ENCODE results near the gene COPE. TPM values are rescaled to one million over a fixed set of nuclear protein-coding genes. Genes with fewer than 3 reads are reported as not detected.

The COPE gene
- total RNA-seq, 1 experiment from 2014 or later = 386 TPM

DNA sequence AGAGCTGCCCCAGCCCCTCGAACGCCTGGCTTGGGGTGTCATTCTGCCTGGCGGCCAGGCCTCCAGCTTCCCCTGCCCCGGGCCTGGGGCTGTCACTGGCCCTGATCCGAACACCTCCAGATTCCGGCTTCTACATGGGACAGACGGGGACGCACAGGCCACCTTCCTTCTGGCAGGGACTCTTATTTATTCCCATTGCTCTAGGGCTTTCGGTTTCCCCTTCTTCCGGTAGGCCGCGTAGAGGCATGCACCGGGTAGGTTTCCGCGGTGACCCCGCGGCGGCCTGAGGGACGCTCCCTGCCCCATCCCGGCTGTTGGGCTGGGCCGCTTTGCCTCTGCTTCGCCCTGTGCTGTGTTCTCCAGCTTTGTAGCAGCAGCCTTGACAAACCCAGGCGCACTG lies 51.4 kb downstream of the COPE start:
- no peak for DNase-seq (ENCODE audit: low spot score)

DNA sequence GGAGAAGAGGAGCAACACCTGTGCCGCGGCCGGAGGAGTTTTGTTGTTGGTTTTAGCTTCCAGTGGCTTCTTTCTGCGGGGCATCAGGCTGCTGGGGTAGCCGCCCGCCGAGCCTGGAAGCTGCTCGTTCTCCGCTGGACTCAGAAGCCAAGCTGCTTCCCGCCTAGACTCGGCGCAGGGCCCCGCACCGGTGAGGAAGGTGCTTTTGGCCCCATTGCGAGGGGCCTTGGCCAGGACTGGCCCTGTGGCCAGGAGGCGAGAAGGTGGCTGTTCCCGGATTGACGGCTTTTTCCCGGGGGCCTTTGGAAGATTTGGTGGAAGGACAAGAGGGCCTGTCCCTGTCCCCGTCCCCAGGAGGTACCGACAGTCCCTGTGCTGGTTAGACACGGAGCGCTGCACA lies 52.0 kb downstream of the COPE start:
- DNase-seq (ENCODE audit: low spot score) = no peak

DNA sequence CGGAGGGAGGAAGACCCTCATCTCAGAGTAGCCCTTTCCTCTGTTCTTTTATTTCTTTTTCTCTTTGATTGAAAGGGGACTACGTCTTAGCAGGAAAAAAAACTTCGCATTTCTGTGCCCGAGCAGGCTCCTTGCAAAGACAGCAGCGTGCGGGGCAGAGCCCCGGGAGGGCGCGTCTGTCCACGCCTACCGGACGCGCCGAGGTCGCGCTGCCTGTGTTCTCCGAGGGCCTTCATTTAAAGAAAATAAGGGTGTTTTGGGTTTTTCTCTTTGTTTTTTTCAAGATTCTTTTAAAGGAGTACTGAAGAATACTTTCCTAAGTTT lies 52.4 kb downstream of the COPE start:
- no peak for DNase-seq (ENCODE audit: low spot score)

DNA sequence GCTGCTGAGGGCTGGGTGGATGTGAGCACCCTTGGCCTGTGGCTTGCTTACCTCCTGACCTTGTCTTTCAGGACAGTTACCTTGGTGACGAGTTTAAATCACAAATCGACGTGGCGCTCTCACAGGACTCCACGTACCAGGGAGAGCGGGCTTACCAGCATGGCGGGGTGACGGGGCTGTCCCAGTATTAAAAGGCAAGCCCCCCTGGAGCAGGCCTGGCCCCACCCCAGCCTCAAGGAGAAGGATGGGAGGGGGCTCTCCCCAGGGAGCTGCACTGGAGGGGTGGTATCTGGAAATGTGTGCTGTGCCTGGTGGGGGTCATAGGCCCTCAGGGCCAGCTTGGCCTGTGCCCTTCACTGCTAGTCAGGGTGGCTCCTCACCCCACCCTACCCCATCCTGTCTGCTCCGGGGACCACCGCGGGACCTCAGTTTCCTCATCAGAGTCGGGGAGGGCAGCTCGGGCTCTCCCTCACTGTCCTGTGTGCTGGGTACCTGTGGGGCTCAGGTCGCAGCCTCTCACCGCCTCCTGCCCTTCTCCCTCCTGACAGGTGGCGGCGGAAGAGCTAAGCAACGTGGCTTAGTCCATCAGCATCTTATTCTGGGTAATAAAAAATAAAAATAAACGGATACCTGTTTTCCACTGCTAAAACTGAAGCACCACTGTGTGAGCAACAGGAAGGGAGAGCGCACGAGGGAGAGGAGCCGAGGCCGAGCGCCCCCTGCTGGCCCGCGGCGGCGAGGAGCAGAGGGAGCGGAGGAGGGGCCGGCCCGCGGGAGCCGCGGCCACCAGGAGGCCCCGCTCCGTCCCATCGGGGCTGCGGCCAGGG lies 53.0 kb downstream of the COPE start:
- DNase-seq (ENCODE audit: low spot score) = peak; percentile 45

DNA sequence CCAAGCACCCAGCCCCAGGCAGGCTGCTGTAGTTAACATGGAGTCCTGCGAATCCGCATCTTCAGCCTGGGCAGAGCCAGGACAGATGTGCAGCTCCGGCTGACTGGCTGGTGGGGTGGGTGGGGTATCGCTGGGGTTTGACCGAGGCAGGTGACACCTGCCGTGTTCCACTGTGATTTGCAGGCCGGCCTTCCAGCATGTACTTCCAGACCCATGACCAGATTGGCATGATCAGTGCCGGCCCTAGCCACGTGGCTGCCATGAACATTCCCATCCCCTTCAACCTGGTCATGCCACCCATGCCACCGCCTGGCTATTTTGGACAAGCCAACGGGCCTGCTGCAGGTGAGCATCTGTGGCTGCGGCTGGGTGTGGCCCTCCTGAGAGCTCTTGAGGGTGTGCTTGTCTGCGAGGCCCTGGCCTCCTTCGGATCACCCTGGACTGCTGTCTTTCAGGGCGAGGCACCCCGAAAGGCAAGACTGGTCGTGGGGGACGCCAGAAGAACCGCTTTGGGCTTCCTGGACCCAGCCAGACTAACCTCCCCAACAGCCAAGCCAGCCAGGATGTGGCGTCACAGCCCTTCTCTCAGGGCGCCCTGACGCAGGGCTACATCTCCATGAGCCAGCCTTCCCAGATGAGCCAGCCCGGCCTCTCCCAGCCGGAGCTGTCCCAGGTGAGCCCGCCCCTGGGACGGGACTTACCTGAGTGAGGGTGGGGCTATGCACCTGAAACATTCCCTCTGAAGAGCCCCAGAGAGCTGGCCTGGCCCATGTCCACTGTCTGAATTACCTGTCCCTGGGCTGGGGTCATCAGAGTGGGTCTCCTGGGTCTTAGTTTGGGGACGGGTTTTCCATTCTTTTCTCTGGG lies 53.8 kb downstream of the COPE start:
- no peak for DNase-seq (ENCODE audit: low spot score)

DNA sequence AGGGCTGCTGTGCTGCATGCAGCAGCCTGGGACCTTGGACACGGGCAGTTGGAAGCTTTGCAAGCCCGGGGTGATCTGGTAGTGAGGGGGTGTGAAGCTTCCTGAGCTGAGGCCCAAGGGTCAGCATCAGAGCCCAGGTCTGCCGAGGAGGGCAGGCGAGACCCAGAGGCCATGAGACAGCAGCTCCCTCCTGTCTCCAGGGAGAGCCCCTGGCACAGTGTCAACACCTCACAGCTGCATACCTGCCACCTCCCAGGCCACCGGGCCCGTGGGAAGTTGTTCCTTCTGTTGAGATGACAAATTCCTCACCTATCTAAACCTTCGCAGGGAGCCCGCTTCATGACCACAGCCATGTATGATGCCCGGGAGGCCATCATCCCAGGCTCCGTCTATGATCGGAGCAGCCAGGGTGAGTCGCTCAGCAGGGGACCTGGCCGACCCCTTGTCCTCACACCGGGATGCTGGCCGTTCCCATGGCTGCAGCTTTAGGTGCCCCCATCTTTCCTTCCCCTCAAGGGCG lies 55.3 kb downstream of the COPE start:
- no peak for DNase-seq (ENCODE audit: low spot score)

DNA sequence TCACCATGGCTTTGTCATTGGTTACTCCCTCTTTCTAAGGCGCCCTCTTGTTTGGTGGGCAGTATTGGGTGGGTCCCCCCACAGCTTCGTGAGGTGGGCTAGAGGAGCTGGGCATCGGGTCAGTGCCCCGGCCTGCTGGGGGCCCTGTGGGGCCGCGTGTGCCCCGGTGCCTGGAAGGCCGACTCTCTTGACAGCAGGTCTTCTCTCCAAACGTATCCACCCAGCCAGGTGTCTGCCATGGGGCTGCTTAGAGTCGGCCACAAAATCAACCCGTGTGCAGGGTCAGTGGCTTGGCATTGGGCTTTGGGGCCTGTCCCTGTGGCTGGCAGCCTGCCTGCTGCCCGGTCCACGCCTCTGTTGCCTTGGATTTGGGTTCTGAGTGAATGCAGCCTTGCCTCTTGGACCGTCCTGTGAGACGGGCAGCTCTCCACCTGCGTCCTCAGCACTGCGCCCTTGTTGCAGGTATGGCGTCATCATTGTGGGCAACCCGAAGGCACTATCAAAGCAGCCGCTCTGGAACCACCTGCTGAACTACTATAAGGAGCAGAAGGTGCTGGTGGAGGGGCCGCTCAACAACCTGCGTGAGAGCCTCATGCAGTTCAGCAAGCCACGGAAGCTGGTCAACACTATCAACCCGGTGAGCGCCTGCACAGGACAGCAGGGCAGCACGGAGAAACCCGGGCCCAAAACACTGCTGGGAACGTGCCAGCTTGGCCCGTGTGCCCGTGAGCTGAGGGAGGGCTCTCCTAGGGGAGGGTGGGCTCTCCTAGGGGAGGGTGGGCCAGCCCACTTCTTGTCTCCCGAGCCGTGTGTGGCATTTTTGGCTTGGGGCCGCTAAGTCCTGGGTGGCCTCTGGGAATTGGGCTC lies 56.0 kb downstream of the COPE start:
- DNase-seq (ENCODE audit: low spot score) = no peak

DNA sequence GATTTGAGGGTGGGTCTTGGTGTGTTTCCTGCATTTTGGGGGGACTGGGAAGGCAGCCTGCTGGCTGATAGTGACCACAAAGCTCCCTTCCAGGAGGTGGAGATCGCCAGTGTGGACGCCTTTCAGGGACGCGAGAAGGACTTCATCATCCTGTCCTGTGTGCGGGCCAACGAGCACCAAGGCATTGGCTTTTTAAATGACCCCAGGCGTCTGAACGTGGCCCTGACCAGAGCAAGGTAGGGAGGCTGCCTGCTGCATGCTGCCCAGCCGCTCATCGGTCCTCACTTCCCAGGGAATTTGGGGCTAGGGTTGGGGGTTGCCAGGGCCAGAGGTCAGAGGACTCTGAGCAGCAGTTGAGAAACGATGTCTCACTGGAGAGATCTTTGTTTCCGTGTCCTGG lies 57.3 kb downstream of the COPE start:
- no peak for DNase-seq (ENCODE audit: low spot score)

DNA sequence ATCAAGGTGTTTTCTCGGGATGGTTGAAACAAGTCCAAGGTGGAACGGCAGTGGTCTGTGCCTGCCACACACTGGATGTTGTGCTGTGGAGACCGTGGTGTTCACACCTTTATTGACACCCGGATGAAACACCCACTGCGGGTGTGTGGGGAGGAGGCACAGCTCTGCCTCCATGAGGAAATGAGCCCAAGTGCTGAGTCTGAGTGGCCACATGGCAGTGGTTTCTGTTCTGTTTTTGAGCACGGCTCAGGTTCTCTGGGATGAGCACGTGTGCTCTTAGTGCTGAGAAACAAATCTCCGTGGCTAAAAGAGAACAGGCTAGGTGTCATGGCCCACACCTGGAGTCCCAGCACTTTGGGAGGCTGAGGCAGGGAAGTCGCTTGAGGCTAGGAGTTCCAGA lies 58.0 kb downstream of the COPE start:
- no peak for DNase-seq (ENCODE audit: low spot score)

DNA sequence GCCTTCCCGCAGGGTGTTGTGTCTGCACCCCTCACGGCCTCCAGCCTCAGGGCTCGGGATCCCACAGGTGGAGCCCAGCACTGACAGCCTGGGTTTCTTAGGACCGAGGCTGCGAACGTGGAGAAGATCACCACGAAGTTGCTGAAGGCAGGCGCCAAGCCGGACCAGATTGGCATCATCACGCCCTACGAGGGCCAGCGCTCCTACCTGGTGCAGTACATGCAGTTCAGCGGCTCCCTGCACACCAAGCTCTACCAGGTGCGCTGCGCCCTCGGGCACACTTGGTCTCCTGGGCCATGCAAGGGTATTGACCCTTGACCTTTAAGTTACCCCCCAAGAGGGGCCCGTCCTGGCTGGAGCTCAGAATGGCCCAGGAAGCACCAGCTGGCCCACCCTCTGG lies 58.5 kb downstream of the COPE start:
- no peak for DNase-seq (ENCODE audit: low spot score)

DNA sequence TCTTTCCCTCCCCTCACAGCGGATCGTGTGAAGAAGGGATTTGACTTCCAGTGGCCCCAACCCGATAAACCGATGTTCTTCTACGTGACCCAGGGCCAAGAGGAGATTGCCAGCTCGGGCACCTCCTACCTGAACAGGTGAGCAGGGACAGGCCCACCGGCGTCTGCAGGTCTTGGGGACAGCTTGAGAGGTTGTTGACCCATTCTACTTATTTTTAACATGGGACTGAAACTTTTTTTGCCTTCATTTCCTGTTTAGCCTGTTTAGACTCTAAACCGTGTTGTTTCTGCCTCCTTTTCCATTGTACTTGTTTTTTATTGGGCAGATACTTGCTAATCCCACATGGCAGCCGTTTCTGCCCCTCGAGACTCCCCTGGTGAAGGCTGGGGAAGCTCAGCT lies 58.9 kb downstream of the COPE start:
- no peak for DNase-seq (ENCODE audit: low spot score)

DNA sequence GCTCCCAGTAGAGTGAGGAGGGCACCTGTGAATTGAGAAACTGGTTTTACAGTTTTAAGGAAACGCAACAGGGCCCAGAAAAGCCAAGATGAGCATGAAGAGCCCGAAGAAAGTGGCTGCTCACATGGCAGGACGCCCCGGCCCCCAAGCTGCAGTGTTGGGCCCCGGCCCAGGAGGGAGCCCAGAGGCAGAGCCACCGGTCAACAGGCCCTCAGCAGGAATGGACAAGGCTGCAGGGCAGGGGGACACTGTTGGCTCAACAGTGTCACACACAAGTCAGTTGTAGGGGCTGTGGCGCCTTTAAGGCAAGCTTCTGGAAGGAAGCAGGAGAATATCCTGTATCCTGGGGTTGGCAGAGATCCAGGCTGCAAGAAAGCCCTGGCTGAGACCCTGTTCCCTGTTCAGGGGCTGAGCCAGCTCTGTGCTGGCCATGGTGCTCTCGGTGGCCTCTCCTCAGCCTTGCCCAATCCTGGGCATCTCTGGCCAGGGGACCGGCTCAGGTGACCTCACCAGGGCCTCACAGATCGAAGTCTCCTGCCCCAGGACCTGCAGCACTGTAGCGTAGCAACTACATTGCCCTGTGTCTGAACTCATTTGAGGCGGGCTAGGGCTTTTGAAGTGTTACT lies 59.4 kb downstream of the COPE start:
- no peak for DNase-seq (ENCODE audit: low spot score)

DNA sequence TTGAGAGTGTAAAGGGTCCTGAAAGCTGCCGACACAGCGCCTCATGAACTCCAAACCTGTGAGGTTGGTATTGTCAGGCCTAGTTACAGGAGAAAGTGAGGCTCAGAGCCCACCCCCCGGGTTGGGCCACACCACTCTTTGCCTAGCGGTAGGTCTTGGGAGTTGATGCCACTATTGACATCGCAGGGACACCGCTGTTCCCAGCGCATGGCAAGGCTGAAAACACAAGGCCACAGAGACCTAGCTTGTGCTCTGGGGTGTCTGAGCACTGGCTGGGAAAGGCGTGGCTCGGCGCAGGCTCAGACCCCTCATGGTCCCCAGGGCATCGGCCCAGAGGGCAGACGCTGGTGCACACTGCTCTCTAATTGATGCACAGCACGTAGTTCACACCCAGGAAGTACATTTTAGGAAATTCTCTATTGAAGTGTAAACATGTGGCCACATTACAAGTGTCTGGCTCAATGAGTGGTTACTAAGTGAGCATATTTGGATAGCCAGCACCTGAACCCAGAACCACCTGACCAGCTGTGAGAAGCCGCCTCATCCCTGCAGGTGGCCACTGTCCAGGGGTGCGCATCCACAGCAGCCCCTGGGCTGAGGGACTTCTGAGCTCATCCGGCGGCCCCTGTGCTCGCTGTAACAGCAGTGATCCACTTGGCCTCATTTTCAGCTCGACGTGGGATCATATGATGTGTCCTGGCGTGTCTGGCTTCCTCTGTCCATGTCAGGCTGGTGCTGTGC lies 60.1 kb downstream of the COPE start:
- DNase-seq (ENCODE audit: low spot score) = no peak

DNA sequence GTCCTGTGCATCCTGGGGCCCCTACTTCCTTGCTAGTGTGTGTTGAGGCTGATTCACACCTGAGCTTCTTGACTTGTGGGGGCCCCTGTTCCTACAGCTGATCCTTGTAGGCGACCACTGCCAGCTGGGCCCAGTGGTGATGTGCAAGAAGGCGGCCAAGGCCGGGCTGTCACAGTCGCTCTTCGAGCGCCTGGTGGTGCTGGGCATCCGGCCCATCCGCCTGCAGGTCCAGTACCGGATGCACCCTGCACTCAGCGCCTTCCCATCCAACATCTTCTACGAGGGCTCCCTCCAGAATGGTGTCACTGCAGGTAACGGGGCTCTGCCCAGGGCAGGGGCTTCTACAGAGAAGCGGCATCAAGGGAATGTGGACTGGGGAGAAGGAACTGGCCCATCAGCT lies 62.0 kb downstream of the COPE start:
- DNase-seq (ENCODE audit: low spot score) = no peak

DNA sequence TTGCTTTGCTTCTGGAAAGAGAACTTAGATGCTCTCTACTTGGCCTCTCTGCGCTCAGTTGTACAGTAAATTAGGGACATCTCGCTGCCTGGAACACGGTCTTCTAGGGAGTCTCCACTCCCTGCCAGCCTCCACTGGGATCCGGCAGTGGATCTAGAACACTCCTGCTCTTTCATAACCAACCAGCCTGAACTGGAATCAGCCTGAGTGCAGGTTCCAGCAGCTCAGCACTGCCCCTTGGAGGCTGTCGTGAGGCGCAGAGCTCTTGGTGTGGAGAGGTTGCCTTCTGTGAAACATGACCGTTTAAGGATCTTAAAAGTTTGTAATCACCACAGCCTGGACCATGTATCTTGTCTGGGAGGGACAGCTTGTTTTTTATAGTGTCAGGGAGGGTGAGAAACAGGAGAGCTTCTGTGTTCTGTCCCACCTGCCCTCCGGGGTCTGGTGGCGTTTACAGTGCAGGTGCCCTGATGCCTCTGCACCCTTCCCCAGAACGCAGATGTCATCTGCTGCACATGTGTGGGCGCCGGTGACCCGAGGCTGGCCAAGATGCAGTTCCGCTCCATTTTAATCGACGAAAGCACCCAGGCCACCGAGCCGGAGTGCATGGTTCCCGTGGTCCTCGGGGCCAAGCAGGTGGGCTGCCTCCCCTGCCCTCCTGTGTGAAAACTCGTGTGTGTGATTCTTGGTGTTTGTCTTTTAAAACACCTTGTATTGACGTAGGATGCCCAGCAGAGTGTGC lies 62.6 kb downstream of the COPE start:
- no peak for DNase-seq (ENCODE audit: low spot score)

DNA sequence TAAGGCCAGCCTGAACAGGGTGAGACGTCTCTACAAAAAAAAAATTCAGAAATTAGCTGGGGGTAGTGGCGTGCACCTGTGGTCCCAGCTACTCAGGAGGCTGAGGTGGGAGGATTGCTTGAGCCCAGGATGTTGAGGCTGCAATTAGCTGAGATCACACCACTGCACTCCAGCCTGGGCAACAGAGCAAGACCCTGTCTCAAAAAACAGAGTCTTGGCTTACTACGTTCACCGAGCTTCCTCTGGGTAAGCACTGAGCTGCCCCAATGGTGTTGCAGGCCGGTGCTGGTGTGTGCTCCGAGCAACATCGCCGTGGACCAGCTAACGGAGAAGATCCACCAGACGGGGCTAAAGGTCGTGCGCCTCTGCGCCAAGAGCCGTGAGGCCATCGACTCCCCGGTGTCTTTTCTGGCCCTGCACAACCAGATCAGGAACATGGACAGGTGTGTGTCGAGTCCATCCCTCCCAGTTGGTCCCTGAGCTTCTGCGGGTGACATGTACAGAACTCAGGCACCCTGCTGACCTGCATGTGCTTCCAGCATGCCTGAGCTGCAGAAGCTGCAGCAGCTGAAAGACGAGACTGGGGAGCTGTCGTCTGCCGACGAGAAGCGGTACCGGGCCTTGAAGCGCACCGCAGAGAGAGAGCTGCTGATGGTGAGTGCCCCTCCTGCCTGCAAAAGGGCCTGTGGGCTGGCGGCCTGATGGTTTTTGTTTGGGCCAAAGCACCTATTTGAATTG lies 63.4 kb downstream of the COPE start:
- no peak for DNase-seq (ENCODE audit: low spot score)

DNA sequence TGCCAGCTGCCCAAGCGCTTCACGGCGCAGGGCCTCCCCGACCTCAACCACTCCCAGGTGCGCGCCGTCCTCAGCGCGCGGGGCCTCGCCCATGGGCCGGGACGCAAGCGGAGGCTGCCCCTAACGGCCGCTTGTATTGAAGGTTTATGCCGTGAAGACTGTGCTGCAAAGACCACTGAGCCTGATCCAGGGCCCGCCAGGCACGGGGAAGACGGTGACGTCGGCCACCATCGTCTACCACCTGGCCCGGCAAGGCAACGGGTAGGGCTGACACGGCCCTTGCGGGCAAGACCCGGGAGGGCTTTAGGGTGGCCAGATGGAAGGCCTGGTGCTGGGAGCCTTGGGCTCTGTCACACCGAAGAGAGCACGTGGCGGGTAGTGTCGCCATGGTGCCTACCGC lies 64.2 kb downstream of the COPE start:
- DNase-seq (ENCODE audit: low spot score) = no peak

DNA sequence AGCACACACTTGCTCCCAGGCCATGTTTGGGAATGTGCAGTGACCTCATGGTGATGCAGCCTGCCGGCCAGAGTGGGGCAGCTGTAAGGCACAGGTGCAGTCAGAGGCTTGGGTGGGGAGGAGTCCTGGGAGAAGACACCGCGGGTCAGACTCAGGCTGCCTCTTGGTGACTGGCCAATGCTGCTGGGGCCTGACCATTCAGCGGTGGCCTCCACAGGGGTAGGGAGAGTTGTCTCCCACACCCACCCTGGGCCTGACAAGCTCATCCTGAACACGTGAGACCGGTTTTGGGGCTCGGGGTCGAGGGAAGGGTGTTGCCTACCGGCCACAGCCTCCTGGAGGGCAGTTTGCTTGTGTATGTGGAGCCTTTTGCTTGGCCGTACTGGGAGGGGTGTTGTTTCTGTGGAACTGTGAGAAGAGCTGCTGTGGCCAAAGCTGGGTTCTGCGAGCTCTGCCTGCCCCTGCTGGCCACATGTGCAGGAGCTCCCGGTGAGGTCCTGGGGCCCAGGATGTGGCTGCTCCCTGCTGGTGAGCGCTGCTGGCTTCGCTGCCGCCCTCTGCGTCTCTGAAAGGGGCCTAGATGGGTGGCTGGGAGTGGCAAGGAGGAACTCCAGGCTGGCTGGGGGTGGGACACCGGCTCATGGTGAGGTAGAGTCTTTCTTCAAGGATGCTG lies 65.3 kb downstream of the COPE start:
- DNase-seq (ENCODE audit: low spot score) = no peak

DNA sequence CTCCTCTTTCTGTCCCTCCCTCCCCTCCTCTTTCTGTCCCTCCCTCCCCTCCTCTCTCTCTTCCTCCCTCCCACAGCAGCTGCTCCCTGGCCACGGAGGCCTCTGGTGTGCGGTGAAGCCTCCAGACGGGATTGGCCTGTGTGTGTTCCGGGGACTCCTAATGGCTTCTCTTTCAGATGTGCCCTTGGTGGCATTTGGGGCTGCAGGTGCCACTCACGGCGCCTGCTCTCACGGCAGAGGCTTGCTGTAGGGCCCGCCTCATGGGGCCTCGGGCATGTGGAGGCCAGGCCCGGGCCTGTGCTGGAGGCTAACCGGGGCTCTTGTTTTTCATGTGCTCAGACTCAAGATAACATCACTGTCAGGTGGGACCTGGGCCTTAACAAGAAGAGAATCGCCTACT lies 66.5 kb downstream of the COPE start:
- no peak for DNase-seq (ENCODE audit: low spot score)
